ENCODE data around the gene MEGF6. TPM values are rescaled to one million over a fixed set of nuclear protein-coding genes. Genes with fewer than 3 reads are reported as not detected.

Gene MEGF6
- total RNA-seq, 1 donor from 2014 or later = 9.5 TPM

- Histone ChIP-seq H3K9me3 (replicated peaks) (no peaks in the 10 kb centered on the region), H3K4me3 (no peak overlapping the region), H3K4me1 (peaks cover 22% of the 10 kb centered on the region), H3K36me3 (no peaks in the 10 kb centered on the region), H3K27me3 (ENCODE audit: low read depth) (peaks cover 10% of the 10 kb centered on the region), H3K27ac (replicated peaks) (no peak overlapping the region)
- TF ChIP-seq, protein P1, sequence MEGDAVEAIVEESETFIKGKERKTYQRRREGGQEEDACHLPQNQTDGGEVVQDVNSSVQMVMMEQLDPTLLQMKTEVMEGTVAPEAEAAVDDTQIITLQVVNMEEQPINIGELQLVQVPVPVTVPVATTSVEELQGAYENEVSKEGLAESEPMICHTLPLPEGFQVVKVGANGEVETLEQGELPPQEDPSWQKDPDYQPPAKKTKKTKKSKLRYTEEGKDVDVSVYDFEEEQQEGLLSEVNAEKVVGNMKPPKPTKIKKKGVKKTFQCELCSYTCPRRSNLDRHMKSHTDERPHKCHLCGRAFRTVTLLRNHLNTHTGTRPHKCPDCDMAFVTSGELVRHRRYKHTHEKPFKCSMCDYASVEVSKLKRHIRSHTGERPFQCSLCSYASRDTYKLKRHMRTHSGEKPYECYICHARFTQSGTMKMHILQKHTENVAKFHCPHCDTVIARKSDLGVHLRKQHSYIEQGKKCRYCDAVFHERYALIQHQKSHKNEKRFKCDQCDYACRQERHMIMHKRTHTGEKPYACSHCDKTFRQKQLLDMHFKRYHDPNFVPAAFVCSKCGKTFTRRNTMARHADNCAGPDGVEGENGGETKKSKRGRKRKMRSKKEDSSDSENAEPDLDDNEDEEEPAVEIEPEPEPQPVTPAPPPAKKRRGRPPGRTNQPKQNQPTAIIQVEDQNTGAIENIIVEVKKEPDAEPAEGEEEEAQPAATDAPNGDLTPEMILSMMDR (IDR thresholded peaks at IDR 0.05; ENCODE audit: borderline replicate concordance) = no peak
- intact Hi-C loops (cut with micrococcal nuclease) = no loop called here
- DNase-seq = no peak
Measured at GRCh38 chr1:3600354-3600753, 11.0 kb downstream of the MEGF6 start.

GRCh38 chr1:3599816-3600215, 11.5 kb downstream of the MEGF6 start:
- no peak for DNase-seq
- no peak overlapping the region for H3K27ac ChIP-seq (replicated peaks)

DNA sequence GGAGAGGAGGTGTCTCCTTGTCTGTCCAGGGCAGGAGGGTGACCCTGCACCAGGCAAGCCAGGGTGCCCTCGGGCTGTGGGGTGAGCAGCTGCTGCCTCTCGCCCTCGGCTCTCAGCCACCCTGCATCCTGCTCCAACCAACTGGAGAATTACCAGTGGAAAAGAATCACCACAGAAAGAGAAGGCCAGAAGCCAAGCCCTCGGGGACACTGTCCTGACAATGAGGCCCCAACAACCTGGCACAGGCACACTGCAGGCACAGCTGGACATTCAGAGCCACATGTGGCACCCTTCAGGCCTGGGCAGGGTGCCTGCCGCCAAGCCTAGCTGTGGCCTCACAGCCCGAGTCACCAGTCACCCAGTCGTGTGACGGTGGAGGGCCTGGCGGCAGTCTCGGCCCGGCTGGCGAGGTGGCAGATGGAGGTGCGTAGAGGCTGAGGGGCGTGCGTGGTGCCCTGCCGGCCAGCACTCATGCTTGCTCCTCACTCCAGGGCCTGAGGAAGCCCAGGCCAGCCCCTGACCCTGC, 12.0 kb downstream of the MEGF6 start:
- no peak for DNase-seq

More at GRCh38 chr1:3599816-3600215, 11.5 kb downstream of the MEGF6 start:
- Histone ChIP-seq H3K9me3 (replicated peaks) (no peaks in the 10 kb centered on the region), H3K36me3 (no peaks in the 10 kb centered on the region), H3K27me3 (ENCODE audit: low read depth) (peaks cover 10% of the 10 kb centered on the region), H3K4me3 (no peak overlapping the region), H3K4me1 (peaks cover 22% of the 10 kb centered on the region)
- TF ChIP-seq, protein P1 (IDR thresholded peaks at IDR 0.05; ENCODE audit: borderline replicate concordance) = no peak
- intact Hi-C loops (cut with micrococcal nuclease) = no loop called here

DNA sequence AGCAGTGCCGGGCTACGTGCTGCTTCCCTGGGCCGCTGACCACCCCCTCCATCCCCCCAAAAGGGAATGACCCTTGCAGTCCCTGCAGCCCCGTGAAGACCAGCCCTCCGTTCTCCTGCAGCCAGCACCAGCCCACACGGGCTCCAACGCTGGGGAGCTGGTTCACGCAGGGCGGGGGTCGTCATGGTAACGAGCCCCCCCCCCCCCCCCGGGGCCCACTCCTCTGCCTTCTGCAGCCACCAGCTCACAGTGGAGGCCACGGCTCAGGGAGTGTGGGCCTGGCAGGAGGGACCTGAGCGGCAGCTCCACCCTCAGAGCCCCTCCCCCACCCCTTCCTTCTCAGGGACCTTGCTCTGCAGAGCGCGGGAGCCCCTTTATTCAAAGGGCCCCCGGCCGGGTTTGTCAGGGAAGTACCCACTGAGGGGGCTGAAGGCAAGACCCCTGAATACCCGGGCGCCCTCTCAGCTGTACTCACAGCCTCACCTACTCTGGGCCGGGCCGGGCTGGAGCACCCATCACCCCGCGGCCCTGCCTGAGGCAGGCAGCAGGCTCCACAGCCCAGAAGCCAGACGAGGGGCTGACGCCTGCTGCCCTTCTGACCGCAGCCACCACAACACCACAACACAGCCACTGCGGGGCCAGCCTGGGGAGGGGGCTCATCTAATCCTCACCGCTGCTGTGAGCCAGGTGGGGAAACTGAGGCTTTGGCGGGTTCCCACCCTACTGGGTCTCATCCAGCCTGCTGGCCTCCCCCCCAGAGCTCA, 12.6 kb downstream of the MEGF6 start:
- Histone ChIP-seq H3K4me3 (peak overlapping the region; percentile 47), H3K36me3 (no peaks in the 10 kb centered on the region), H3K4me1 (peaks cover 22% of the 10 kb centered on the region), H3K9me3 (replicated peaks) (no peaks in the 10 kb centered on the region), H3K27me3 (ENCODE audit: low read depth) (no peaks in the 10 kb centered on the region), H3K27ac (replicated peaks) (no peak overlapping the region)
- DNase-seq = no peak
- intact Hi-C loops (cut with micrococcal nuclease) = no loop called here
- TF ChIP-seq, protein P1 (IDR thresholded peaks at IDR 0.05; ENCODE audit: borderline replicate concordance) = no peak

More for the DNA sequence above, 12.0 kb downstream of the MEGF6 start:
- TF ChIP-seq, protein P1 (IDR thresholded peaks at IDR 0.05; ENCODE audit: borderline replicate concordance) = no peak
- H3K4me1 ChIP-seq = peaks cover 22% of the 10 kb centered on the region
- H3K27me3 ChIP-seq (ENCODE audit: low read depth) = peaks cover 5% of the 10 kb centered on the region
- H3K27ac ChIP-seq (replicated peaks) = no peak overlapping the region
- no peak overlapping the region for H3K4me3 ChIP-seq
- no peaks in the 10 kb centered on the region for H3K9me3 ChIP-seq (replicated peaks)
- no peaks in the 10 kb centered on the region for H3K36me3 ChIP-seq
- intact Hi-C loops (cut with micrococcal nuclease) = no loop called here

DNA sequence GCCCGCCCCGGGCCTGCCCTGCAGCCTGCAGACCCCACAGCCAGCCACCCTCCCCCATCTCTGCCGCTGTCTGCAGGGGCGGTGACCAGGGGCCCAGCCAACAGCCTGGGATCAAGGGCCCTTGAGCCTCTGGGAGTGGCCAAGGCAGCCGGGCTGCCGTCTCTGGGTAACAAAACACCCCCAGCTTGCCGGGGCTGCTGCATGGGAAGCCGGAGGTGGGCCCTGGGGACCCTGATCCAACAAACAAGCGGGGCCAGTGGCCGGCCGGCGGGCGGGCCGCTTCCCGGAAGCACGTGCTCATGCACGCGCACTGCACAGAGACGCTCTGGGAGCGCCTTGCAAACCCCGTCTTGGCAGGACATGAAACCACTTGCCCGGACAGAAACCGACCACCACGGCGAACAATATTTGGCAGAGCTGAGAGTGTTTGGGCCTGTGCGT, 13.2 kb downstream of the MEGF6 start:
- Histone ChIP-seq H3K27ac (replicated peaks) (peak overlapping the region; percentile 5), H3K4me3 (peak overlapping the region; percentile 47), H3K27me3 (ENCODE audit: low read depth) (peaks cover under 1% of the 10 kb centered on the region), H3K36me3 (no peaks in the 10 kb centered on the region), H3K4me1 (peaks cover 22% of the 10 kb centered on the region), H3K9me3 (replicated peaks) (no peaks in the 10 kb centered on the region)
- TF ChIP-seq, protein P1 (IDR thresholded peaks at IDR 0.05; ENCODE audit: borderline replicate concordance) = no peak
- intact Hi-C loops (cut with micrococcal nuclease) = no loop called here
- peak; percentile 35 for DNase-seq
